NCI-H345 treated with DMSO at 0.1 percent for 48 hours (cell line): ENCODE measurements around the gene GNB2.

Source experiments
- DNase-seq: peaks from one replicate; lab custom pipeline; 2025; ENCODE audit not compliant: unreplicated experiment; lab: John Stamatoyannopoulos, UW

Gene GNB2

GRCh38 chr7:100680576-100681271 lies 7.2 kb downstream of the GNB2 start:
- DNase-seq, result no peak

DNA sequence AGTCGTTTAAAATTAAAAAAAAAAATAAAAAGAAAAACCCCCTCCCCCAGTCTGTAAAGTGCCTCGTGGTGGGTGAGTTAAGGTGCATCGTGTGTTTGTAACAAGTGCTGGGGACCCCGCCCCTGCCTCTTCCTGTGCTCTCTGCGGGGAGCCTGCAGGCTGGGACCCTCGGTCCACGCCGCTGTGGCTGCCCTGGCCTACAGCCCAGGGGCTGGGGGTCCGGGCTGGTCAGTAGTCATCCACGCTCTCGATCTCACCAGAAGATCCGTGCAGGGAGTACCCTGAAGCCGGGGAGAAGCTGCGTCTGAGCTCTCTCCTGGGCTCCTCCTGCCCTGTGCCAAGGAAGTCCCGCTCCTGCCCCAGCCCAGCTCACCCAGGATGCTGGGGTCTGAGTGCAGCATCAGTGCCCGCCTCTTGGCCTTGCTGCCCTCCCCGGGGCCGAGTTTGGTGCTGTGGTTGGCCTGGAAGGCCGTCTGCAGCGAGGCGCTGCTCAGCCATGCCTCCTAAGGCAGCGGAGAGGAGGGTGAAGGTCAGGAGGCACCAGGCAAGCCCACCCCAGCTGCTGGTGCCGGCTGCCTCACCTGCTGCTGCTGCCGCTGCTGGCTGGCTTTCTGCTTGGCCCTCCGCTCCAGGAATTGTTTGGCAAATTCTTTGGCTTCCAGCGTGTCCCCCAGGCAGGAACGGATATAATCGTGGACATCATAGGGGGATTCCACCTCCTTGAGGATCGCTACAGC lies 8.1 kb downstream of the GNB2 start:
- DNase-seq, result no peak

GRCh38 chr7:100682228-100682741 lies 8.7 kb downstream of the GNB2 start:
- DNase-seq, result no peak

- no peak for DNase-seq
These were observed 9.6 kb downstream of the GNB2 start for GRCh38 chr7:100682991-100683658.

DNA sequence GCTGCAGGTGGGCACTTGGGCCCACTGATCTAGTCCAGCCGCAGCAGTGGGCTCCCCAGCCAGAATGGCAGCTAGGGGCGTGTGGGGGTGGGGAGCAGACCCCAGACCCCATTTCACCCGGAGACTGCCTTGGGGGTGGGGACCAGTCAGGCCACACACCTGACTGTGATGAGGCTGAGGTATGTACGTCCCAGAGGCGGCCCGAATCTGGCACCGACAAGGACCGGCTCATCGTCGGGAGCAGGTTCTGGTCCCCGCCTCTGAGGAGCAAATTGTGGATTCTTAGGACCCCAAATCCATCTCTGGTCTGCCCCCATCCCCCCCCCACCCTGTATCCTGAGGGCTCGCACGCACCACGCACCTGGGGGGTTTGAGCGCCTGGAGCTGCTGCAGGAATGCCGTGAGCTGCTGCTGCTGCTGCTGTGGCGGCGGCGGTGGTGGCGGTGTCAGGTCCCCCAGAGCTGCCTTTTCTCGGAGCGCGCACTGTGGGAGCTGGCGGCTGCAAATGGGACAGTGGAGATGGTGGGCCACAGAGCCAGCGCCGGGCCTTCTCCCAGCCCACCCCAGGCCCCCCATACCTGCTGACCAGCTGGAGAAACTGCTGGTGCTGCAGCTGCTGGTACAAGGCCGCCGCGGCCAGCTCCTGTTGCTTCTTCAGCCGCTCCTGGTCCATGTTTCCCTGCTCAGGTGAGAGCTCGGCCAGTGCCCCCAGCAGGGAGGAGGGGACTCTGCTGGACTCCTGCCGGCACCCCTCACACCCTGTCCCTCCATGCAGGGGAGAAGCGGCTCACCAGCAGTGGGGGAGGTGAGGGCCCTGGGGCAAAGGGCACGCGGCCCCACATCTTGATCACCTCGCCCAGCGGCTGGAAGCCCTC lies 10.4 kb downstream of the GNB2 start:
- no peak for DNase-seq

DNA sequence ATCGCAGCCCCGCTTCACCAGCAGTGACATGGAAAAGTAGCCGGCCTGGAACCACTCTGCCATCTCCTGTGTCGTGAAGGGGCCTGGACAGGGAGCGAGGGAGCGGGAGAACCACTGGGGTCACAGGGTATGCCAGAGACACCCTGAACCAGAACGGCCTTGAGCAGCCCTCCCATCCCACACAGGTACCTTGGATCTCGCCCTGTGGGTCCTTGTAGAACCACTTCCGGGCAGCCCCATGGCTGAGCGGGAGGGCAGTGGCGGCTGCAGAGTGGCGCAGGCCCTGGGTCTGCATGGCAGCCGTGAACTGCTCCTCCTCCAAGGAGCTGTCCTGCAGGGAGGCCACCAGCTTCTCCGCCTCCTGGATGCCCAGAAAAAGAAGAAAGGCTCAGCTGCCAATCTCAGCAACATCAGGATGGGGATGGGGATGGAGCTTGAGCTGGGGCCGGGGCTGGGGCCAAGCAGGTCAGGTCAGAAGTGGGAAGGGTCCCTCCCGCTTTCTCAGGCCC lies 11.0 kb downstream of the GNB2 start:
- no peak for DNase-seq

GRCh38 chr7:100685049-100685605 lies 11.6 kb downstream of the GNB2 start:
- DNase-seq, result no peak

GRCh38 chr7:100685631-100686145 lies 12.1 kb downstream of the GNB2 start:
- no peak for DNase-seq

DNA sequence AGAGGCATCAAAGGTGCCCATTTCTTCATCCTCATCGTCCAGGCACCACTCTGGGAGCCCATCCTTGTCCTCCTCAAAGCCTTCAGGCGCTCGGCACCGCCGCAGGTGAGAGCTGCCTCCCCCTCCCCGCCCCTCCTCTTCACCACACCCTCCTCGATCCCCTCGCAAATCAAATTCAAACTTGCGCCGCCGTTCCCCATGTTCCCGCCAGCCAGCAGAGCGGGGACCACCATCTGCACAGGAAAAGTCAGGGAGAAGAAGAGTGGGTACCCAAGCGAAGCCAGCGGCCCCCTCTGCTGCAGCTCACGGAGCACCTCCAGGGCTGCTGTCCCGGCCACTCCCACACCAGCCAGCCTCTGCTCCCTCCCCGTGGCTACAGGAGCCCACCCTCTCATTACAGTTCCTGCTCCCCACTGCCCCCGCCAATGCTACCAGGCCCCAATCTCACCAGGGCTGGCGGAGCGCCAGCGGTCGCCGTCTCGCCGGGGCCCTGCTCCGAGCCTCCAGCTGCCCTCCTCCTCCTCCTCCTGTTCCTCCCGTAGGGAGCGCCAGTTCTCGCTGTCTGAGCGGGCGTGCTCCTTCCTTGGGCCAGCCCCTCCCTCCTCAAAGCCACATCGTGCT lies 12.8 kb downstream of the GNB2 start:
- no peak for DNase-seq

DNA sequence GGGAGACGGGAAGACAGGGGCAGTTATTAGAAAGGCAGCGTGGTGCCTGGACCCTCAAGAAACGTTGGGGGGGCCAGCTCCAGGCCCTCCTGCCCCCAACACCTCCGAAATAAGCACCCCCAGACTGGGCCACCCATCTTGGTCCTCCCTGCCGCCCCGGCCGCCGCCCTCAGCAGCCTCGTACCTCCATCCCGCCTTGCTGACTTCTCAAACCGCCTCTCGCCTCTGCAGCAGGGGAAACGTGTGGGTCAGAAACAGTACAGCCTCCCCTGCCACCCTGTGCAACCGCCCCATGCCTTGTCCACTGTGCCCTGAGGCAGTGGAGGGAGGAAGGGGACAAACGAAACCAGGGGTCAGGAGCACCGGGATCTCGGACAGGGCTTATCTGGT lies 13.3 kb downstream of the GNB2 start:
- DNase-seq, result no peak

- no peak for DNase-seq
These were observed 13.7 kb downstream of the GNB2 start for GRCh38 chr7:100687261-100687660.

DNA sequence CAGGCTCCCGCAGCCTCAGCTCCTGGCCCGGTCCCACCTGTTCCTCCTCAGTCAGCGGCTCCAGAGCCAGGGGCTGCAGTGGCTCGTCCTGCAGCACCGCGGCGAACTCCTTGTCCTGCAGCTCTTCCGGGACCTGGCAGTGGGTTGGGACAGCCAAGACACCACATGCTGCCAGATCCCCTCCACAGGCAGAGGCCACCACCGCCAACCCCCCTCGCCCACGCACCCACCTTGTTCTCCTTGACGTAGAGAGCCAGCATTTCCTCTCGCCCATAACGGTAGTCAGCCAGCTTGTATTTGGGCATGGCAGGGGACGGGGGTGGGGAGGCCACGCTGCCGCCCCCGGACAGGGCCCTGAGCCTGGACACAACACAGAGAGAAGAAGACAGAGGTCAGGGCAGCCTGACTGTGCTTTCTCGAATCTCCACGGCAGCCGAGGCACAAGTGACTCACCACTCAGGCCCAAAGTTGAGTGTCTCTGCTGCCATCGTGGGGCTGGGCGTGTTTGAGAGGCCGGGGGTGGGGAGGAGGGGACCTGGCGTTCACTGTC lies 14.3 kb downstream of the GNB2 start:
- DNase-seq, result no peak

DNA sequence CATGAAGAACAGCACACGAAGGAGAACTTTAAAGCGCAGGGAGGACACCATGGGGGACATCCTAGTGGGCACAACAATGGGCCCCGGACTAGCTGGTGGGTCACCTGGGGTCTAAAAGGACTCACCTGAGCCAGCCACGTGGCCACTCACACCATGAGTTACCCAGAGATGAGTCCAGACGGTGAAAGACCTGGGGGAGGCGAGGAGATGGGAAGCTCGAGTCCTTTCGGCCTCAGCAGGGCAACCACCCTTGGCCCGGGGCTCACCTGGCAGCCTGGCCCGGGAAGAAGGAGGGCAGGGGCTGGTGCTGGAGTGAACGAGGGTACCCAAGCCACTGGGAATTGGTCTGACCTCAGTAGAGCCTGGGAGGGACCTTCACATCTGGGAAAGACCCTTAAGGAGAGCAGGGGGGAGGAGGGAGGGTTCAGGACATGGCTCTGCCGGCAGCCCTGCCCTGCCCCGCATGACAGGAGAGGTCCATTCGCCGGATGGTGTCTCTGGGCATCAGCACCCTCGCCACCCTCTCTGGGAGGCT lies 14.9 kb downstream of the GNB2 start:
- DNase-seq, result no peak

DNA sequence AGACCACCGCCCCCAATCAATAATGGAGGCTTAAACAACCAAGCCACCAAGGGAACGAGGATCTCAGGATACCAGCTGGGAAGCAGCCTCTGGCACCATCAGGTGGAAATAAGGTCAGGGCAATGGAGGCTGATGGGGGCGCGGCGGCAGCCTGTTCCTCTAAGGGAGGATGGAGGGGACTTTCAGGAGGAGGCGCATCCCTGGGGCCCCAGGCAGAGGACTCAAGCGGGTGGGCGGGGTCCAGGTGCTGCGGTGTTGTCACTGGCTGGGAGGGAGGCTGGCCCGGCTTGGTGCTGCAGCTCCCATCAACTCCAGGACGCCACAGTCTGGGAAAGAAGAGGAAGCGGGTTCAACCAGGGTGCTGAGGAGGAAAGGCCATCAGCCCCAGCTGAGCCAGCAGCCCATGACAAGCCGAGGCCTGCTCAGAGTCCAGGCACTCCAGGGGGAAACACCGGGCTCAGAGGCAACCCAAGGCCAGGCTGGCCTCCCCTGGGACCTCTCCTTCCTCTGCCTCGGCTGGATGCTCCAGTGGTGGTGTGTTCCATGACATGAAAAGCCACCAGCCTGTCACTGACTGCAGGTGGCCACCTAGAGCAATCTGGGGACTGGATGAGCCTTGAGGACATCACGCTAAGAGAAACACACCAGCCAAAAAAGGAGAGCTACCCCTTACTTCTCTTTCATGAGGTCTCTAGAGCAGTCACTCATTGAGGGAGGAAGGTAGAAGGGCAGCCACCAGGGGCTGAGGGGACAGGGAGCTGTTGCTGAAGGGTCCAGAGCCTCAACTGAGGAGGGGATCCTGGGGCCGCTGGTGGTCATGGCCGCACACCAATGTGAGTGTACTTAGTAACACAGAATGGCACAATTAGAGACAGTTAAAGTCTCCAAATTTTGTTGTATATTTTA lies 15.9 kb downstream of the GNB2 start:
- DNase-seq, result no peak

DNA sequence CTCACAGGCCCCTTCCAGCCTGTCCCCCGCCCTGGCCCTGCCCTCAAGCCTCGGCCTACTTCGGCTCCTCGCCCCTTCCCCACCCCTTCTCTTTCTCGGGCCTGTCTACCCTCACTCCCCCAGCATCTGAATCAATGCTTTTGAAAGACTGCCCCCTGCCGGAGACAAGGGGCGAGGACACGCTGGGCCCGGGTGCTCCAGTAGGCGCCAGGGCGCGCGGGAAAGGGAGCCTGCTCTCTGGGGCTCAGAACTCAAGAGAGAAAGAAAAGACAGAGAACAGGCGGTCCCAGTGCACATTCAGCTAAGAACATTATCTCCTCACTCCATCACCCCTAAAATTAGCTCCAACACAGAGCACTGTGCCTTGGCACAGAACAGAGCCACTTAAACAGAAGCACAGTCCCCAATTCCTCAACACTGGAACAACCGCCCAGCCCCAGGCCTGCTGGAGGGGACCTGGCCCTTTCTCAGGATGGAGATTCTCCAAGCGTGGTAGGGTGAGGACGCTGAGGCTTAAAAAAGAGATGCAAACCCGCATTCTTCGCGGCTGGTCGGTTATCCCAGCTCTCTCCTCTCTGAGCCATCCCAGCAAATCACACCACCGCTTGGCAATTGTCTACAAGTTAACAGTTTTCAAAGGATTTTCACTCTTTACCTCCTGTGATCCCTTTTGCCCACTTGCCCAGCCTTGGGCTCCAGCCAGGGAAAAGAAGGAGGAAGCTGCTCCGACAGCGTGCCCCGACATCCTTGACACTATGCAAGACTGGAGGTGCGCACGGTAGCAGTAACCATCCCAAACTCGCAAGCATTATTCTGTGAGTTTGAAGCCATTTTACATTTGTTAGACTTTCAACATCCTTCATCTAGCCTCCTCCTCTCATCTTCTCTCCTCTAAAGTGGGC lies 18.4 kb downstream of the GNB2 start:
- peak; percentile 72 for DNase-seq

- no peak for DNase-seq
These were observed 19.0 kb downstream of the GNB2 start for GRCh38 chr7:100692578-100692961.
